HuH-7 (cell line): ENCODE results near the gene OTUB2.

Experiments
- DNase-seq: peaks from one replicate; pipeline ENCODE4 v3.0.0; 2011; ENCODE audit warnings: low spot score

Gene OTUB2

DNA sequence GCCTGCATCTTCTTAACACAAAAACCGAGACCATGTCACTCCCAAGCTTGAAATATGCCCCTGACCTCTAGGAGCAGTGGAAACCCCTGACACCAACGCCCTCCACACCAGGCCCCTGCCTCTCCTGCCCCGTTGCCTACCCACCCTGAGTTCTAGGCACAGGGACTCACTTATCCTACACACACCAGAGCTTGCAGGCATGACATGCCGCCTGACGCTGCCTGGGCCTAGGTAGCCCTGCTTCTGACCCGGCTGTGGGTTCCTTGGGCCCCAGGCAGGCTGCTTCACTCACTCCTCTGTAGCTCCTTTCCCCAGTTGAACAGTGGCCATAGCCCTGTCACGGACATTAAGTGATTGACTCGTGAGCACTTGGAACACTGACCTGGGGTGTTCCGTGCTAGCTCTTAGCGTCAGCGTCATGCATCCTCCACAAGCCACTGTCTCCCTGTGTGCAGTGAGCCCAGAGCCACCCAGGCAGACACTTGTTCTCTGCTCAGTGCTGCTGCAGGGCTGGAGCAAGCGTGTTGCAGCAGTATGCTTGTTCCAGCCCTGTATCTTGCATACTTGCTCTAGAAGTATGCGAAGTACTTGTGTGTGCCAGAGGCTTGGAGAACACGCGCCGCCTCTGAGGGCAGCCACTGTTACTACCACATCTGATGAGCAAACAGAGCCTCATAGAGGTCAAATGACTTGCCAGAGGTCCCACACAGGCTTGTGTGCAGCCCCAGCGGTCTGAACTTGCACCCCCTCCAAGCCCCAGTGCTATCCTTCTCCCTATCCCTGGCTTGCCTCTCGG lies 15.6 kb downstream of the OTUB2 start:
- no peak for DNase-seq

- no peak for DNase-seq
Observed at GRCh38 chr14:94042433-94043091, 16.4 kb downstream of the OTUB2 start.

GRCh38 chr14:94043111-94043755 lies 17.1 kb downstream of the OTUB2 start:
- no peak for DNase-seq

DNA sequence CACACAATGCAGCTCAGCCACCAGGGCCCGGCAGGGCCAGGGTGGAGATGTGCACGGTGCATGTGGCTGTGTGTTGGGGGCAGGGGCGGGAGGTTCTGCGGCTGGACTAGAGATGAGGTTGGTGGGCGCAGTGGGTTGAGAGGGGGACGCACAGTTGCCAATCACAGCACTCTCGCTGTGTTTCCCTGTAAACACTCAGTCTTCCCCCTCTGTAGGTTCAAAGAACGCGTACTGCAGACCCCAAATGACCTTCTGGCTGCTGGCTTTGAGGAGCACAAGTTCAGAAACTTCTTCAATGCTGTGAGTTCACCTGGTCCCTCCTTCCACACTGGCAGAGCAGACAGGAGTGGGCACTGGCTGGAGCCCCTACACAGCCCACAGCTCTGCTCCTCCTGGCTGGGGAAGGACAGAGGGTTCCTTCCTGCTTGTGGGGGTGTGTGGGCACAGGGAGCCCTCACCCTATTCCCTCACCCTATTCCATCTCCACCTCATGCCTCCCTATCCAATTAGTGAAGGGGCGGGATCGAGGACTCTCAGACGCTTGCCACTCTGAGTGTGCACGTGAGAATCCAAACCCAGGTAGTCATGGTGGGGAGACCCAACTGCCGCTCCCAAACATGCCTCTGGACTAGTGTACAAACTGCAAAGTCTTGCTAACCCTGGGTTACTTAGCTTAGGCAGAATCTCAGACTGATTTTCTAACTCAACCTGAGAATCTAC lies 17.8 kb downstream of the OTUB2 start:
- no peak for DNase-seq

DNA sequence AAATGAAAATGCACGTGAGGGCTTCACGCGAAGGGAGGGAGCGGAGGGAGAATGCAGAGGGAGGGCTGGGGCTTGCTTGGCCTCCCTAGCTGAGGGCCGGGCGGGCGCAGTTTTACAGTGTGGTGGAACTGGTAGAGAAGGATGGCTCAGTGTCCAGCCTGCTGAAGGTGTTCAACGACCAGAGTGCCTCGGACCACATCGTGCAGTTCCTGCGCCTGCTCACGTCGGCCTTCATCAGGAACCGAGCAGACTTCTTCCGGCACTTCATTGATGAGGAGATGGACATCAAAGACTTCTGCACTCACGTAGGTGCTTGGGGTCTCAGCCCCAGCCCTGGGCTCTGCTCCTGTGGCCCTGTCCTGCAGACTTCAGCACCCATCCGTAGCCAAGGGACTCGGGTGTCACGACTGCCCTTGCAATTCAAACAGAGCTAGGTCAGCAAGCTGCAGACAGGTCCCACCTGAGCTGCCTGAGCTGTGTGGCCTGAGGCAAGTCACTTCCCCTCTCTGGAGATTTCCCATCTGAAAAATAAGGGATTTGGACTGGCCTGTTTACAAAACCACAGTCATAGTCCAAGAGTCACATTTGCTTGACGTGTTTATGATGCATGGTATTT lies 18.4 kb downstream of the OTUB2 start:
- no peak for DNase-seq

DNA sequence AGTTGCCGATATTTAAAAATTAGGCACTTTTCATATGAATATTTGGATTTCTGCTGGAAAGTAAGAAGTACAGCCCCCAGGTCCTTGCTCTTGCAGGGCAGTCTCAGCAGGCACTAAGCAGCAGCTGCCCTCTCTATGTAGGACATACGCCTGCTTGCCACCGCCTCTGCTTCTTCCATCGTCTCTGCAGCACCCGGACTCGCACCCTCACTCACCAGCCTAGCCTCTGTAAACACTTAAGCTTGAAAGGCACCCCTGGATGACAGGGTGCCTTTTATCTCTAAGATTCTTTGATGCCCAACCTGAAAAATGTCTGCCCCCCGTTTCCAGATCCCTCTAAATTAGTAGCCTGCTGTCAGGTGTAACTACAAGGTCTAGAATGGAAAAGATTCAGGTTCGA lies 19.0 kb downstream of the OTUB2 start:
- DNase-seq, result no peak

DNA sequence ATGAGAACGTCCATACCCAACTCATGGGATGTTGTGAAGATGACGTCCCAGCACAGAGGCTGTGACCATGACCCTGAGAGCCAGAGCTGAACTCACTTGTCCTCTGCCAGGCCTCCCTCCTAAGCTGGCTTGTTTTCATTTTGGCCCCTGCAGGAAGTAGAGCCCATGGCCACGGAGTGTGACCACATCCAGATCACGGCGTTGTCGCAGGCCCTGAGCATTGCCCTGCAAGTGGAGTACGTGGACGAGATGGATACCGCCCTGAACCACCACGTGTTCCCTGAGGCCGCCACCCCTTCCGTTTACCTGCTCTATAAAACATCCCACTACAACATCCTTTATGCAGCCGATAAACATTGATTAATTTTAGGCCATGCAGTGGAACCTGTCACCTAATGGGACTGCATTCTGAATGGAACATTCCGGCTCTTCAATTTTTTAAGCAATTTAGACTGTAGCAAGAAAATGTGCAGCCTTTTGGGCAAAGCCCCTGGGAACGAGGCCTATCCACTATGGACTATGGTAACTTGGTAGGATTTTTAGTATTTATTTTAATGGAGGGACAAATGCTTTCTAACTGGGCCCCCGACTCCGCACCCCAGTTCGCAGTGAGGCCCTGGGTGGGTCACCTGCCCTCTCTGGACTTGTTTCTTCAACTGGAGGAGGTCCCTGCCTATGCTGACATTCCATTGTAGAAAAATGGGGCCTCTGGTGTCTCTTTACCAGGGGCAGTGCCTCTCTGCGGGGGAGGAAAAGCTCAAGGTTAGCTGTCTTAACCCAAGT lies 19.6 kb downstream of the OTUB2 start:
- no peak for DNase-seq

- no peak for DNase-seq
Observed at GRCh38 chr14:94046696-94047250, 20.6 kb downstream of the OTUB2 start.

- no peak for DNase-seq
Observed at GRCh38 chr14:94047581-94047980, 21.4 kb downstream of the OTUB2 start.

GRCh38 chr14:94048691-94049624 lies 22.8 kb downstream of the OTUB2 start:
- DNase-seq, result no peak

GRCh38 chr14:94049625-94050023 lies 23.5 kb downstream of the OTUB2 start:
- no peak for DNase-seq

- no peak for DNase-seq
Observed at GRCh38 chr14:94050231-94050880, 24.2 kb downstream of the OTUB2 start.

GRCh38 chr14:94051115-94051514 lies 25.0 kb downstream of the OTUB2 start:
- no peak for DNase-seq

DNA sequence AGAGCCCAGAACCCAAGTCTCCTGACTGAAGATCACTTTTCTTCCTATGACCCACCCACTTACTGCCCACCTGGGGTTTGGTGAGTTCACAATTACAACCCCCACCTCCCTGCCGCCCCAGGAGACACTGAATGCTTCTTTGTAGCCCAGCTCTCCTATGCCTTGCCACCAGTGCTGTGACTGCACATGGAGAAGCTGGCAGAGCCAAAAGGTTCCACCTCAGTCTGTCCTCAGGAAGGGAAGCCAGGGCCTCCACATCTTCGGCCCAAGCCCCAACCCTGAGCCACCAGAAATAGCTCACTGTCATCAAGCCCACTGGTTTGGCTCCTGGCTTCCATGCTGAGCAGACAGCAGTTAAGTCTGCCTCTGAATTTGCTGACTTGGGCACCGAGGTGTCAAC lies 25.6 kb downstream of the OTUB2 start:
- DNase-seq, result no peak

DNA sequence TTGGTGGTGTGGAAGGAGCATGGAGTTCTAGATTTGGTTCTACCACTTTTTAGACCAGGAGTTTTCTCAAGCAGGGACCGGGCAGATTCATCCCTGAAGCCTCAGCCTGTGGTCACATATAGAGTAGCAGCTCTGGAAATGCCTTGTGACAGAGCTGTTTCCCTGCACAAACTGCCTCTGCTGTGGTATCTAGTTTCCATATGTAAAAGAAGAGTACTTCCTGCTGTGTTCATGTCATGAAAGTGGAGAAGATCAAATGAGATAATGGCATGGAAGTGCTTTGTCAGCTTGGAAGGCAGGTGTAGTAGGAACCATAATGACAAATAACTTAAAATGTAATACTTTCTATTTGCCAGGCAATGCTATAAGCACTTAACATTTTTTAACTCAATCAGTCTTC lies 26.1 kb downstream of the OTUB2 start:
- DNase-seq, result no peak

GRCh38 chr14:94052662-94053061 lies 26.5 kb downstream of the OTUB2 start:
- DNase-seq, result no peak

- no peak for DNase-seq
Observed at GRCh38 chr14:94054401-94054800, 28.3 kb downstream of the OTUB2 start.

- no peak for DNase-seq
Observed at GRCh38 chr14:94054936-94055335, 28.8 kb downstream of the OTUB2 start.

- no peak for DNase-seq
Observed at GRCh38 chr14:94056579-94057308, 30.6 kb downstream of the OTUB2 start.
